SK-N-MC (cell line): ENCODE measurements around the gene CLEC17A.

ENCODE experiments used
- EZH2 ChIP-seq: fragments of 200-600 bp; sonication (generic); IDR thresholded peaks from one replicate; pipeline ENCODE4 v1.6.1; 2017; ENCODE audit warnings: antibody characterized with exemption
- POLR2AphosphoS5 ChIP-seq: IDR thresholded peaks from 2 replicates; pipeline ENCODE4 v1.6.1; 2012; ENCODE audit warnings: mild to moderate bottlenecking, low read depth, low read length, borderline replicate concordance

DNA sequence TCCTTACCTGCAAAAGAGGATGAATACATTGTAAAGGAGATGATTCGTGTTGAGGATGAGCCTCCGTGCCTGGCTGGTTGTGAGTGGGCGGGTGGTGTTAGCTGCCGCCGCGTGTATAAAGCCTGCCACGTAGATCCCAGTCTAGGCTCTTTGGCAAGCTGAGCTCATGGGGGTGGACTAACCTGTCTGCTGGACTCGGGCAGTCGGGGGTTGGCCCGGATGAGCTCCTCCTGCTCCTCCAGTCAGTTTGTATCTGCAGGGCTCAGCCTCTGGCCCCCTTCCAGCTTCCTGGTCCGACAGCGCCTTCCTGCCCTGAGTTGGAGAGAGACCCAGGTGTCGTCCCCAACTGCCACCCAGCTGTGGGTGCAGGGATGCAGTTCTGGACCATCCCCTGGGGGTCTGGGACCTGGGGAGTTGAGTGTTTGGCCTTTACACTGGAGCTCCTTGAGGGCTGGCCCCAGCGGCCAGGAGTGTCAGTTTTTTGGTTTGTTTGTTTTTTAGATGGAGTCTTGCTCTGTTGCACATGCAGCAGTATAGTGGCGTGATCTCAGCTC, 32.6 kb upstream of the CLEC17A start:
- no peak for TF ChIP-seq EZH2
- no peak for TF ChIP-seq POLR2AphosphoS5
